Coronary artery (tissue), 2 donors: ENCODE data around the gene CTNS.

Experiments
- DNase-seq: peaks from one replicate; pipeline ENCODE4 v3.0.0-alpha.2; 2017; ENCODE audit warnings: low spot score
- H3K27ac ChIP-seq, 2 donors: fragments of 200-600 bp; sonication (generic); one replicate each; pipeline ENCODE4 v1.5.1; 2016 to 2019
- H3K4me3 ChIP-seq: fragments of 200-600 bp; sonication (generic); 2 replicates; pipeline ENCODE4 v1.5.1; 2016; ENCODE audit warnings: mild to moderate bottlenecking, moderate library complexity
- TF ChIP-seq, protein P1 (sequence below): fragments of 200-600 bp; sonication (generic); IDR thresholded peaks from one replicate; pipeline ENCODE4 v1.5.1; 2019; ENCODE audit warnings: antibody characterized with exemption

CTNS gene

GRCh38 chr17:3657874-3658783, 21.6 kb downstream of the CTNS start:
- TF ChIP-seq, protein P1, sequence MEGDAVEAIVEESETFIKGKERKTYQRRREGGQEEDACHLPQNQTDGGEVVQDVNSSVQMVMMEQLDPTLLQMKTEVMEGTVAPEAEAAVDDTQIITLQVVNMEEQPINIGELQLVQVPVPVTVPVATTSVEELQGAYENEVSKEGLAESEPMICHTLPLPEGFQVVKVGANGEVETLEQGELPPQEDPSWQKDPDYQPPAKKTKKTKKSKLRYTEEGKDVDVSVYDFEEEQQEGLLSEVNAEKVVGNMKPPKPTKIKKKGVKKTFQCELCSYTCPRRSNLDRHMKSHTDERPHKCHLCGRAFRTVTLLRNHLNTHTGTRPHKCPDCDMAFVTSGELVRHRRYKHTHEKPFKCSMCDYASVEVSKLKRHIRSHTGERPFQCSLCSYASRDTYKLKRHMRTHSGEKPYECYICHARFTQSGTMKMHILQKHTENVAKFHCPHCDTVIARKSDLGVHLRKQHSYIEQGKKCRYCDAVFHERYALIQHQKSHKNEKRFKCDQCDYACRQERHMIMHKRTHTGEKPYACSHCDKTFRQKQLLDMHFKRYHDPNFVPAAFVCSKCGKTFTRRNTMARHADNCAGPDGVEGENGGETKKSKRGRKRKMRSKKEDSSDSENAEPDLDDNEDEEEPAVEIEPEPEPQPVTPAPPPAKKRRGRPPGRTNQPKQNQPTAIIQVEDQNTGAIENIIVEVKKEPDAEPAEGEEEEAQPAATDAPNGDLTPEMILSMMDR: no peak
- H3K27ac ChIP-seq: peak overlapping the region; percentile 70 to 88
- DNase-seq: no peak
- no peak overlapping the region for H3K4me3 ChIP-seq

- peak overlapping the region; percentile 17 for H3K4me3 ChIP-seq
- no peak for DNase-seq
- TF ChIP-seq, protein P1: no peak
- H3K27ac ChIP-seq: peak overlapping the region; percentile 70 to 88
These were observed 22.4 kb downstream of the CTNS start for GRCh38 chr17:3658784-3659449.

GRCh38 chr17:3659541-3660111, 23.1 kb downstream of the CTNS start:
- H3K27ac ChIP-seq: peak overlapping the region; percentile 70 to 88
- TF ChIP-seq, protein P1: no peak
- DNase-seq: peak; percentile 85
- H3K4me3 ChIP-seq: peak overlapping the region; percentile 17

- TF ChIP-seq, protein P1: no peak
- DNase-seq: no peak
- H3K27ac ChIP-seq: peak overlapping the region; percentile 70 to 88
These were observed 23.8 kb downstream of the CTNS start for GRCh38 chr17:3660311-3660891.

DNA sequence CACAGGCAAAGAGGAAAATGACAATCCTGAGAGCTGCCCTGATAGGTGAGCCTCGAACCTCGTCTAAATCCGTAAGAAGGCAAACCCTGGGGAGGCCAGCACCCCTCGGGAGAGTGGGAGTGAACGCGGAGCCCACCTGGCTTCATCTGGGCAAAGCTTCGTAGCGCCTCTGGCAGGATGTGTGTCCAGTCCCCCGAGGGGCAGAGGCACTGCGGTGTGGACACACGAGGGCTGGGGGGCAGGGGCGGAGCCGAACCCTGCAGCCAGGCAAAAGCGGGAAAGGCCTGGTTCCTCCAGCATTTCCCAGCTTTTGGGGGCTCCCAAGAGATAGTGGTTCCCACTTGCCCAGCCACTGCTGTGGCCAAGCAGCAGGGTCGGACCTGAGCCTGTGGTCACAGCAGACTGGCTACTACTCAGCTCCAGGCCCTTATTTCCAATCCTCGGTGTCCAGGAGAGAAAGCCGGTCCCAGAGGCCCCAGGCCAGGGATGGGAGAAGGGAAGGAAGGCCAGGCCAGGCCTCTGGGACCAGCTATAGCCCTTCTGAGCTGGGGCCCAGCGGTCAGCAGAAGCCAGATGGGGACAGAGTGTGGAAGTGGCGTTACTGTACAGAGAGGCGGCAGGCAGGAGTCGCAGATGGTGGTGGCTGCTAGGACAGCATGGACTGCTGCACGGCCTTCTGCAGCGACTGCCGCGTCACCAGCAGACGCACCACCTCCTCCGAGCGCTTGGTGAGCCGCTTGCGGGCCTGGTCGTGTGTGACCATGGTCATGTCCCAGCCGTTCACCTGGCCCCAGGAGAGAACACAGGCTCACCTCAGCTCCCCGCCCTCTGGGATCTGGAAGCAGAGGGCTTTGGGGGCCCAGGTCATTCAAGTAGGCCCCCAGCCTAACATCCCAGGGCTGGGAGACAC, 26.8 kb downstream of the CTNS start:
- H3K27ac ChIP-seq: no peak overlapping the region
- no peak for DNase-seq
- TF ChIP-seq, protein P1: no peak
- no peak overlapping the region for H3K4me3 ChIP-seq

More at GRCh38 chr17:3660311-3660891, 23.8 kb downstream of the CTNS start:
- no peak overlapping the region for H3K4me3 ChIP-seq

DNA sequence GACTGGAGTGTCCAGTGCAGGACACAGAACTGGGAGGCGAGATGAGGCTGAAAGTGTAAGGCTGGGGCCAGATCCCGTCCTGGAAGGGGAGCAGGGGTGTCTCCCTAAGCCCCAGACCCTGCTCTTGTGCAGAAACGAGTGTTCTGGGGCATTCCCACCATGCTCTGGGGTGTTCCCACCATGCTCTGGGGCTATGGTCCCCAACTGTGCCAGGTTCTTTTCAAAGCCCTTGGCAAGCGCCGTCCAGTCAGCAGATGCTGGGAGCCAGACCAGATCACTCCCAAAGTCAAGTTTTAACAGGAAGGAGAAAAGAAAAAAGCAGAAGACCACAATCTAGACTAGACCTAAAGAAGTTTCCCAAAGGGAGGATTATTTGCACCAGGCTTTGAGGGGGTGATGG, 29.3 kb downstream of the CTNS start:
- Histone ChIP-seq H3K4me3 (no peak overlapping the region), H3K27ac (no peak overlapping the region)
- TF ChIP-seq, protein P1: no peak
- DNase-seq: no peak
